ENCODE measurements around the gene FBLN7. TPM values are rescaled to one million over a fixed set of nuclear protein-coding genes. Genes with fewer than 3 reads are reported as not detected.

FBLN7 gene
- total and polyA plus RNA-seq, 2 of the 8 experiments (the other 6 are each of a cell fraction or from before 2014, with no cell fraction given): 0.30 to 0.77 TPM

GRCh38 chr2:112164876-112165275 lies 26.7 kb downstream of the FBLN7 start:
- H3K27ac ChIP-seq (ENCODE audit: low read depth, low read length): no peak overlapping the region
- H3K27me3 ChIP-seq (replicated peaks in 1 of 4; ENCODE audit: control insufficient read depth in 3 of 4, extremely low read depth in 1 of 4, insufficient read depth in 3 of 4, low read length in 3 of 4): no peaks in the 10 kb centered on the region
- no peak overlapping the region for H3K4me2 ChIP-seq (ENCODE audit: insufficient read depth in 1 of 2, low read depth in 2 of 2, low read length in 2 of 2)
- no peak overlapping the region for H4K8ac ChIP-seq (ENCODE audit: extremely low read depth, insufficient read depth, low read length)
- H3K23me2 ChIP-seq (ENCODE audit: low read depth, low read length): no peaks in the 10 kb centered on the region
- no peak overlapping the region for H2BK12ac ChIP-seq (ENCODE audit: low read depth, low read length)
- DNase-seq (ENCODE audit: low read depth in 1 of 2, low spot score in 2 of 2) (no peak), FAIRE-seq (no peak)
- no peak overlapping the region for H2BK120ac ChIP-seq (replicated peaks; ENCODE audit: low read depth, low read length)
- no peak overlapping the region for H3K18ac ChIP-seq (ENCODE audit: extremely low read depth, low read length)
- H3K79me1 ChIP-seq (ENCODE audit: low read depth, low read length): no peaks in the 10 kb centered on the region
- no peak overlapping the region for H4K91ac ChIP-seq (replicated peaks; ENCODE audit: insufficient read length, low read length)
- no peak overlapping the region for H3K4me3 ChIP-seq (ENCODE audit: extremely low read depth in 1 of 4, insufficient read depth in 2 of 4, low read depth in 3 of 4, low read length in 4 of 4)
- H3K4ac ChIP-seq (replicated peaks; ENCODE audit: insufficient read length, low read depth, low read length): no peak overlapping the region
- H2BK5ac ChIP-seq (ENCODE audit: low read depth, low read length): no peak overlapping the region
- 93% methylated on average over 11 of the region's 11 CpGs; no CpG with 5 or more reads in 1 of the 2 experiments for WGBS, 2 experiments (ENCODE audit: extremely low coverage in 1 of 2, insufficient coverage in 1 of 2, insufficient read length in 1 of 2, insufficient replicate concordance in 2 of 2, low coverage in 1 of 2, low lambda C conversion rate in 2 of 2, missing lambda C conversion rate in 1 of 2)
- H3K56ac ChIP-seq (replicated peaks; ENCODE audit: insufficient read length, low read depth, low read length): no peak overlapping the region
- H3K4me1 ChIP-seq (replicated peaks in 1 of 4; ENCODE audit: control insufficient read depth in 3 of 4, insufficient read depth in 4 of 4, low read length in 3 of 4): no peaks in the 10 kb centered on the region
- no peak overlapping the region for H3K9ac ChIP-seq (replicated peaks in 1 of 4; ENCODE audit: extremely low read depth in 1 of 4, low read depth in 3 of 4, low read length in 3 of 4)
- no peaks in the 10 kb centered on the region for H4K20me1 ChIP-seq (replicated peaks in 1 of 2; ENCODE audit: control insufficient read depth in 1 of 2, insufficient read depth in 2 of 2, low read length in 2 of 2)
- no peak overlapping the region for H2AFZ ChIP-seq (ENCODE audit: low read length)
- no peak overlapping the region for H2AK5ac ChIP-seq (ENCODE audit: low read depth, low read length)
- H2BK15ac ChIP-seq (ENCODE audit: low read length): no peak overlapping the region
- no peak overlapping the region for H4K5ac ChIP-seq (ENCODE audit: insufficient read length, low read depth, low read length)
- H3K36me3 ChIP-seq (ENCODE audit: control insufficient read depth in 2 of 4, insufficient read depth in 4 of 4, low read length in 3 of 4): no peaks in the 10 kb centered on the region
- H2BK20ac ChIP-seq (ENCODE audit: low read length): no peak overlapping the region
- H3K23ac ChIP-seq (ENCODE audit: insufficient read length): no peak overlapping the region
- ChIA-PET POLR2A (ENCODE audit: partially characterized antibody) (no interaction called here), CTCF (ENCODE audit: partially characterized antibody) (interaction anchor here (1.3 kb wide), 1 partner anchor 43 kb away, joined by 5 read pairs; no protein-coding TSS in a partner anchor)
- no peaks in the 10 kb centered on the region for H3K79me2 ChIP-seq (ENCODE audit: control insufficient read depth in 1 of 2, insufficient read depth in 2 of 2, low read length in 2 of 2)
- H3K14ac ChIP-seq (ENCODE audit: insufficient read length): no peak overlapping the region
- no peaks in the 10 kb centered on the region for H3K9me3 ChIP-seq (ENCODE audit: insufficient read depth in 2 of 2, low read depth in 1 of 2, low read length in 1 of 2)
- TF ChIP-seq SP2 (IDR thresholded peaks at IDR 0.05; ENCODE audit: low read length) (no peak), RFX5 (IDR thresholded peaks at IDR 0.05; ENCODE audit: borderline replicate concordance, low read depth, low read length) (no peak), BRCA1 (IDR thresholded peaks at IDR 0.05; ENCODE audit: low read depth, low read length) (no peak), CHD1 (IDR thresholded peaks at IDR 0.05; ENCODE audit: low read depth, low read length) (no peak), ZNF274 (IDR thresholded peaks at IDR 0.05; ENCODE audit: borderline replicate concordance, extremely low read depth, low read length) (no peak), KDM1A (IDR thresholded peaks at IDR 0.05; ENCODE audit: borderline replicate concordance, low read length) (no peak), KDM4A (IDR thresholded peaks at IDR 0.05; ENCODE audit: low read depth, low read length, severe bottlenecking) (no peak), PHF8 (conservative IDR thresholded peaks at IDR 0.05; ENCODE audit: low read depth, low read length) (no peak), BCL11A (IDR thresholded peaks at IDR 0.05; ENCODE audit: low read depth in 2 of 2, low read length in 2 of 2) (no peak), RXRA (IDR thresholded peaks at IDR 0.05; ENCODE audit: insufficient read depth, low read depth, low read length) (no peak)
- TF ChIP-seq, protein P1, sequence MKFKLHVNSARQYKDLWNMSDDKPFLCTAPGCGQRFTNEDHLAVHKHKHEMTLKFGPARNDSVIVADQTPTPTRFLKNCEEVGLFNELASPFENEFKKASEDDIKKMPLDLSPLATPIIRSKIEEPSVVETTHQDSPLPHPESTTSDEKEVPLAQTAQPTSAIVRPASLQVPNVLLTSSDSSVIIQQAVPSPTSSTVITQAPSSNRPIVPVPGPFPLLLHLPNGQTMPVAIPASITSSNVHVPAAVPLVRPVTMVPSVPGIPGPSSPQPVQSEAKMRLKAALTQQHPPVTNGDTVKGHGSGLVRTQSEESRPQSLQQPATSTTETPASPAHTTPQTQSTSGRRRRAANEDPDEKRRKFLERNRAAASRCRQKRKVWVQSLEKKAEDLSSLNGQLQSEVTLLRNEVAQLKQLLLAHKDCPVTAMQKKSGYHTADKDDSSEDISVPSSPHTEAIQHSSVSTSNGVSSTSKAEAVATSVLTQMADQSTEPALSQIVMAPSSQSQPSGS (IDR thresholded peaks at IDR 0.05; ENCODE audit: low read length): no peak
- TF ChIP-seq, protein P2, sequence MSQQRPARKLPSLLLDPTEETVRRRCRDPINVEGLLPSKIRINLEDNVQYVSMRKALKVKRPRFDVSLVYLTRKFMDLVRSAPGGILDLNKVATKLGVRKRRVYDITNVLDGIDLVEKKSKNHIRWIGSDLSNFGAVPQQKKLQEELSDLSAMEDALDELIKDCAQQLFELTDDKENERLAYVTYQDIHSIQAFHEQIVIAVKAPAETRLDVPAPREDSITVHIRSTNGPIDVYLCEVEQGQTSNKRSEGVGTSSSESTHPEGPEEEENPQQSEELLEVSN (IDR thresholded peaks at IDR 0.05): no peak

Data from H1 (cell line).